HL-60 (cell line): Measurements from ENCODE around the gene KCNT1.

Experiments
- DNase-seq, 2 experiments: peaks; one replicate each; pipeline ENCODE4 v3.0.0-alpha.2; 2010 to 2020; ENCODE audit warnings: low read depth in 1 of 2, low spot score in 1 of 2
- H3K27ac ChIP-seq: fragments of 250-450 bp; sonication (Bioruptor Pico); replicated peaks from 2 replicates; pipeline ENCODE4 v1.5.1; 2020; ENCODE audit warnings: mild to moderate bottlenecking, moderate library complexity
- H3K27me3 ChIP-seq: fragments of 250-450 bp; sonication (Bioruptor Pico); 2 replicates; pipeline ENCODE4 v1.5.1; 2021; ENCODE audit warnings: mild to moderate bottlenecking, moderate library complexity; ENCODE audit not compliant: insufficient read depth, poor library complexity, severe bottlenecking
- H3K4me3 ChIP-seq: replicated peaks from 2 replicates; pipeline ENCODE4 v1.5.1; 2011; ENCODE audit warnings: mild to moderate bottlenecking, control low read depth, low read length; ENCODE audit not compliant: insufficient read depth
- CTCF ChIP-seq: IDR thresholded peaks from one replicate; pipeline ENCODE4 v1.5.1; 2011; ENCODE audit warnings: low read length, control low read depth, inconsistent platforms; ENCODE audit not compliant: insufficient read depth
- GABPA ChIP-seq: IDR thresholded peaks from 2 replicates; pipeline ENCODE4 v1.6.1; 2012; ENCODE audit warnings: low read depth
- POLR2AphosphoS5 ChIP-seq: IDR thresholded peaks from 2 replicates; pipeline ENCODE4 v1.6.1; 2012; ENCODE audit warnings: low read depth
- REST ChIP-seq: IDR thresholded peaks from 2 replicates; pipeline ENCODE4 v1.6.1; 2012; ENCODE audit warnings: low read depth; ENCODE audit not compliant: insufficient replicate concordance
- SPI1 ChIP-seq: IDR thresholded peaks from 2 replicates; pipeline ENCODE4 v1.6.1; 2012; ENCODE audit warnings: low read depth, mild to moderate bottlenecking, borderline replicate concordance

Gene KCNT1

GRCh38 chr9:135695036-135695435 is 6.9 kb upstream of the KCNT1 start:
- Histone ChIP-seq H3K27me3 (no peaks in the 10 kb centered on the region), H3K4me3 (no peak overlapping the region)
- no peak for TF ChIP-seq CTCF
- no peak for TF ChIP-seq REST
- no peak for TF ChIP-seq POLR2AphosphoS5
- no peak for TF ChIP-seq GABPA
- TF ChIP-seq SPI1, result no peak

GRCh38 chr9:135695642-135696041 is 6.3 kb upstream of the KCNT1 start:
- no peak for DNase-seq
- no peak overlapping the region for H3K4me3 ChIP-seq
- TF ChIP-seq CTCF (no peak), SPI1 (no peak), GABPA (no peak), REST (no peak), POLR2AphosphoS5 (no peak)
- no peak overlapping the region for H3K27ac ChIP-seq
- H3K27me3 ChIP-seq, result peaks cover 1% of the 10 kb centered on the region

More at GRCh38 chr9:135695036-135695435, 6.9 kb upstream of the KCNT1 start:
- DNase-seq, result no peak
- no peak overlapping the region for H3K27ac ChIP-seq

GRCh38 chr9:135696446-135696845 is 5.5 kb upstream of the KCNT1 start:
- H3K4me3 ChIP-seq, result no peak overlapping the region
- DNase-seq, result no peak
- peaks cover 8% of the 10 kb centered on the region for H3K27me3 ChIP-seq
- no peak overlapping the region for H3K27ac ChIP-seq
- no peak for TF ChIP-seq REST
- TF ChIP-seq CTCF, result no peak
- TF ChIP-seq POLR2AphosphoS5, result no peak
- TF ChIP-seq SPI1, result no peak
- no peak for TF ChIP-seq GABPA
